Muscle of leg (tissue), 16 donors: ENCODE results near the gene CES3. TPM values are rescaled to one million over a fixed set of nuclear protein-coding genes. Genes with fewer than 3 reads are reported as not detected.

Source experiments
- DNase-seq: peaks from one replicate; pipeline ENCODE4 v3.0.0; 2013
- H3K27ac ChIP-seq: one replicate; pipeline ENCODE4 v1.5.1; 2013; ENCODE audit warnings: mild to moderate bottlenecking, low read length, control low read depth
- H3K27me3 ChIP-seq: one replicate; pipeline ENCODE4 v1.6.1; 2013; ENCODE audit warnings: low read length; ENCODE audit not compliant: control insufficient read depth, insufficient read depth
- H3K36me3 ChIP-seq: one replicate; pipeline ENCODE4 v1.6.1; 2013; ENCODE audit warnings: low read length; ENCODE audit not compliant: control insufficient read depth, insufficient read depth
- H3K4me1 ChIP-seq: one replicate; pipeline ENCODE4 v1.6.1; 2013; ENCODE audit warnings: low read length; ENCODE audit not compliant: control insufficient read depth, insufficient read depth
- H3K4me3 ChIP-seq: one replicate; pipeline ENCODE4 v1.5.1; 2013; ENCODE audit warnings: low read length, control low read depth
- H3K9me3 ChIP-seq: replicated peaks from 2 replicates; pipeline ENCODE4 v1.6.1; 2013; ENCODE audit warnings: low read depth, low read length; ENCODE audit not compliant: control insufficient read depth
- WGBS: methylation state at CpG from one replicate; pipeline ENCODE4 v1.1.5; 2013; ENCODE audit warnings: missing lambda C conversion rate; ENCODE audit not compliant: insufficient coverage; 5-methylcytosine and 5-hydroxymethylcytosine counted together
- long read RNA-seq, 11 donors: transcript quantifications; one replicate each; lab custom pipeline, GENCODE V29; 2026
- polyA plus RNA-seq, 8 donors: library from polyadenylated mRNA; unstranded; fragments of 120-200 nt; gene quantifications; one replicate each; pipeline versions ENCODE4 v1.2.1 to v1.2.3, GENCODE V29; 2013; ENCODE audit warnings: inconsistent platforms in 1 of 8, low replicate concordance in 1 of 8; ENCODE audit not compliant: insufficient read length in 8 of 8, insufficient read depth in 1 of 8
- total RNA-seq: library from RNA; stranded (reverse); fragments of 120-200 nt; gene quantifications from one replicate; pipeline ENCODE4 v1.2.4, GENCODE V29; 2013

Gene CES3, protein sequence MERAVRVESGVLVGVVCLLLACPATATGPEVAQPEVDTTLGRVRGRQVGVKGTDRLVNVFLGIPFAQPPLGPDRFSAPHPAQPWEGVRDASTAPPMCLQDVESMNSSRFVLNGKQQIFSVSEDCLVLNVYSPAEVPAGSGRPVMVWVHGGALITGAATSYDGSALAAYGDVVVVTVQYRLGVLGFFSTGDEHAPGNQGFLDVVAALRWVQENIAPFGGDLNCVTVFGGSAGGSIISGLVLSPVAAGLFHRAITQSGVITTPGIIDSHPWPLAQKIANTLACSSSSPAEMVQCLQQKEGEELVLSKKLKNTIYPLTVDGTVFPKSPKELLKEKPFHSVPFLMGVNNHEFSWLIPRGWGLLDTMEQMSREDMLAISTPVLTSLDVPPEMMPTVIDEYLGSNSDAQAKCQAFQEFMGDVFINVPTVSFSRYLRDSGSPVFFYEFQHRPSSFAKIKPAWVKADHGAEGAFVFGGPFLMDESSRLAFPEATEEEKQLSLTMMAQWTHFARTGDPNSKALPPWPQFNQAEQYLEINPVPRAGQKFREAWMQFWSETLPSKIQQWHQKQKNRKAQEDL
- total RNA-seq (0.22 TPM), polyA plus RNA-seq (1 to 10 TPM in 1 of 8 donors, under 1 TPM in 7; 0.05 to 1.3 (median 0.34) TPM)
- long read RNA-seq, donor 1: 0 reads
- long read RNA-seq, donor 2: 0 reads
- long read RNA-seq, donor 3: 0 reads
- long read RNA-seq, donor 4: 0 reads
- long read RNA-seq, donor 5: 0 reads
- long read RNA-seq, donor 6: 0 reads
- long read RNA-seq, donor 7: 0 reads
- long read RNA-seq, donor 8: 0 reads
- long read RNA-seq, donor 9: 0 reads
- long read RNA-seq, donor 10: 0 reads
- long read RNA-seq, donor 11: 0 reads

DNA sequence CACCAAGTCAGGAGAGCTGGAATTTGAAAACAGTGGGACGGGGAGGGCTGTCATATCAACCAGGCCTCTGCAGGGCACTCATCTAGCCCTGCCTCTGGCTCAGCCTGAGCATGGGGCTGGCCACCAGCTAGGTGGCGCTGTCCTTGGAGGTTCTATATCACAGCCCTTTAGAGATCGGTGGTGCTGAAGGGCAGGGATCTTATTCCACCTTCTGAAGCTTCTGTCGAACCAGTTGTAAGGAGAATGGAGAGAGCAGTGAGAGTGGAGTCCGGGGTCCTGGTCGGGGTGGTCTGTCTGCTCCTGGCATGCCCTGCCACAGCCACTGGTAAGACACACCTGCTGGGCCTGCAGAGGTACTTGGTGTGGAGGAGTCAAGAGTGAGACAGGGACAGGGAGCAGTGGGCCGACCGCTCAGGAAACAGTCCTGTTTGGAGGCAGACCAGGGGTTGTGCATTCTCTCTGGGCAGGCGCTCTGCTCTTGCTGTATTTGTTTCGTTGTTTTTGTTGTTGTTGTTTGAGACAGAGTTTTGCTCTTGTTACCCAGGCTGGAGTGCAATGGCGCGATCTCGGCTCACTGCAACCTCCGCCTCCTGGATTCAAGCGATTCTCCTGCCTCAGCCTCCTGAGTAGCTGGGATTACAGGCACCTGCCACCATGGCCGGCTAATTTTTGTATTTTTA lies at the start of gene CES3:
Gene CES3, plus strand, starts transcription at position 202 of the 680 bp plus-strand sequence. Its CDS starts 42 bp downstream, at position 244.
- peaks cover 15% of the 10 kb centered on the region for H3K27me3 ChIP-seq
- no peak within 1 kb of the TSS for H3K4me3 ChIP-seq
- no peaks in the 10 kb centered on the region for H3K9me3 ChIP-seq
- no peak within 1 kb of the TSS for H3K27ac ChIP-seq
- WGBS: 44% methylated on average over 13 of the region's 16 CpGs
- DNase-seq: no peak
- no peaks in the 10 kb centered on the region for H3K36me3 ChIP-seq
- peaks cover 7% of the 10 kb centered on the region for H3K4me1 ChIP-seq

DNA sequence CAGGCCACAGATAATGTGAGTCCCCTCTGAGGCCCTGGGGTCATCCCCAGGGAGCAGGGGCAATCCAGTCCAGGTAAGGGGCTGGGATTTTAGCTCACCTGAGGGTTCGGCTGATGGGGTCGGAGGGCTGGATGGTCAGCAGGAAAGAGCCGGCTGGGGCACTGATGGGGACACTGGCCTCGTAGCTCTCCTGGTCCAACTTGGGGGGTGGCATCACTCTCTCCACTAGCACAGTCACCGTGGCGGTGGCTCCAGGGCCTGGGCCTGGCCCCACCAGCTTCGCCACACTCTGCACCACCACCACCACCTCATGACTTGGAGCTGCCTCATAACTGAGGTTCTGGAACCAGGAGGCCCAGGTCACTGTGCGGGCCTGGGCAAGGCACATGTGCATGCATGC lies 49.3 kb upstream of the CES3 start:
- no peak overlapping the region for H3K27ac ChIP-seq
- H3K27me3 ChIP-seq: peaks cover 13% of the 10 kb centered on the region
- H3K4me3 ChIP-seq: no peak overlapping the region
- H3K4me1 ChIP-seq: peaks cover 9% of the 10 kb centered on the region
- no peaks in the 10 kb centered on the region for H3K9me3 ChIP-seq
- WGBS: 93% methylated on average over 7 of the region's 8 CpGs
- DNase-seq: no peak
- H3K36me3 ChIP-seq: no peaks in the 10 kb centered on the region

DNA sequence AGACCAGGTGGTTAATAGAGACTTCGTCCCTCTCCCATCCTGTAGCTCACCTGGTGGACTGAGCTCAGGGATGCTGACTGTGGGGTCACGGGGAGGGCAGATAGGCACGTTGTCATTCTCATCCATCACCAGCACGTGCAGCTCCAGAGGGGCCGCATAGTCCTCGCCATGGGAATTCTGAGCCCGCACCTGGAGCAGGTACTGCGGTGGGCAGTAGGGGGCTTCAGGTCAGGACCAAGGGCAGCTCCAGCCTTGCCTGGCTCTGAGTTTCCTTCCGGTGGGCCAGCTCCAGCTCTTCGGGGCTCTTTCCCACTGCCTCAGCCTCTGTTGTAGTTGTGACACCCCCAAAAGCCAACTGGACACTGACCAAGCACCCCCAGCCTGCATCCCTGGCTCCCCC lies 48.0 kb upstream of the CES3 start:
- DNase-seq: no peak
- Histone ChIP-seq H3K27me3 (peaks cover 15% of the 10 kb centered on the region), H3K36me3 (no peaks in the 10 kb centered on the region), H3K4me3 (no peak overlapping the region), H3K4me1 (peaks cover 7% of the 10 kb centered on the region), H3K27ac (no peak overlapping the region), H3K9me3 (no peaks in the 10 kb centered on the region)
- WGBS: 28% methylated on average over 7 of the region's 10 CpGs

DNA sequence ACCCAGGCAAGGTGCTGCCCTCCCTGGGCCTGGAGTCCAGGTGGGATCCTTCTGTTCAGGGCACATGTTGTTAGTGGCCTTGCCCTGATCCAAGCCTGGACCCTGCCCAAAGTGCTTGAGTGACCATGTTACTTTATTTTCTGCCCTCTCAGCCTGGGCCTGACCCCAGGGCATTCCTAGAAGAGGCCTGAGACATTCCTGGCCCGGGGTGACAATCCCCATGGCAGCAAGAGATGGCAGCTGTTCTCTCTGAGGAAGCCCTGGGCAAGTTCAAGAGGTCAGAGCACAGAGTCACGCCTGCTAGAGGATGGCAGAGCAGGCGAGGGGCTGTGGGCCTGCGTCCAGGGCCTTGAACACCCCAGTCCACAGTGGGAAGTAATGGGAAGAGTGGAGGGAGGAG lies 47.4 kb upstream of the CES3 start:
- DNase-seq: no peak
- H3K4me1 ChIP-seq: peaks cover 9% of the 10 kb centered on the region
- H3K4me3 ChIP-seq: no peak overlapping the region
- H3K27ac ChIP-seq: no peak overlapping the region
- WGBS: 74% methylated on average over 4 of the region's 4 CpGs
- H3K36me3 ChIP-seq: no peaks in the 10 kb centered on the region
- peaks cover 15% of the 10 kb centered on the region for H3K27me3 ChIP-seq
- H3K9me3 ChIP-seq: no peaks in the 10 kb centered on the region

DNA sequence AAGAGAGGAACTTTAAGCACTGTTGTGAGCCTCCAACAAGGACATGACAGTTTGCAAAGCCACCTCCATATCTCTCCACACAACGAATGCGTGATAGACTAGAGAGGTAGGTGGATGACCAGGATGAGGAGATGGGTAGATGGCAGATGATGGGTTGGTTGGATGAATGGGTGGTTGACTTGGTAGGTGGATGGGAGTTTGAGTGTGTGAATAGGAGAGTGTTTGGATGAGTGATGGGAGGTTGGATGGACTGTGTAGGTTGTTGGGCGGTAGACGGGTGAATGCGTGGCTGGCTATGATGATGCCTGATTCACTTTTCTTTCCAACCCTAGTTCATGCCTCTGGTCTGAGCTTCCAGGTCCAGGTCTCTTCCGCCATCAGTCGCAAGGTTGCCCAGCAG lies 46.5 kb upstream of the CES3 start:
- WGBS: 94% methylated on average over 6 of the region's 7 CpGs
- H3K27me3 ChIP-seq: peaks cover 16% of the 10 kb centered on the region
- no peaks in the 10 kb centered on the region for H3K36me3 ChIP-seq
- DNase-seq: no peak
- H3K4me1 ChIP-seq: peaks cover 17% of the 10 kb centered on the region
- no peak overlapping the region for H3K4me3 ChIP-seq
- no peaks in the 10 kb centered on the region for H3K9me3 ChIP-seq
- no peak overlapping the region for H3K27ac ChIP-seq

DNA sequence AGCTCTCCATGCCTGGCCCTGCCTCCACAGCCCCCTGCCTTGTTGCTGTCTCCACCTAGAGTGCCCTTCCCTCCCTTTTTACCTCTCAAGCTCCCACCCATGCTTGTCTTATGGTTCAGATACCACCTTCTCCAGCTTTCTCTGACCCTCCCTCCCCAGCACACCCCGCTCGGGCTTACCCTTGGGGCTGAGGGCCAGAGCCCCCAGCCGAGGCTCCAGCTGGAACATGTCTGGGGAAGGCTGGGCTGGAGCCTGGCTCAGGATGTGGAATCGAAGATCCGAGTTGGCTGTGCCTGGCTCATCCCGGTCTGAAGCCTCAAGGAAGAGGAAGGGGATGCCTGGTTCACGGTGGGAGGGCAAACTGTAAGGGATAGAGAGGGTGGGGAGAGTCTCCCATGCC lies 46.0 kb upstream of the CES3 start:
- no peak for DNase-seq
- no peak overlapping the region for H3K27ac ChIP-seq
- no peaks in the 10 kb centered on the region for H3K36me3 ChIP-seq
- H3K9me3 ChIP-seq: no peaks in the 10 kb centered on the region
- H3K4me3 ChIP-seq: no peak overlapping the region
- 82% methylated on average over 2 of the region's 7 CpGs for WGBS
- H3K4me1 ChIP-seq: peaks cover 22% of the 10 kb centered on the region
- peaks cover 17% of the 10 kb centered on the region for H3K27me3 ChIP-seq

DNA sequence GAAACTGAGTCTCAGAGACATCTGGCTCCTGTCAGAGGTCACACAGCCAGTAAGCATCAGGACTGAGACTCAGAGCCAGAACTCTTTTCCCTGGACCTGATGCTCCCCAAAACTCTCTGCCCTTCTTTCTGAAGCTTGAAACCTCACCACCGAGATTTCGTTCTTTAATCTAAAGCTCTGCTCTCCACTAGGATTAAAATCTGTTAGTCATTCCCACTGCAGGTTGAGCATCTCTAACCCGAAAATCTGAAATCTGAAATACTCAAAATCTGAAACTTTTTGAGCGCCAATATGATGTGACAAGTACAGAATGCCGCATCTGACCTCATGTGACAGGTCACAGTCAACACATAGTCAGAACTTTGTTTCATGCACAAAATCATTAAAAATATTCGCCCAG lies 44.5 kb upstream of the CES3 start:
- Histone ChIP-seq H3K4me1 (peaks cover 30% of the 10 kb centered on the region), H3K9me3 (no peaks in the 10 kb centered on the region), H3K27ac (no peak overlapping the region), H3K27me3 (peaks cover 27% of the 10 kb centered on the region), H3K4me3 (no peak overlapping the region), H3K36me3 (no peaks in the 10 kb centered on the region)
- WGBS: 88% methylated on average over 6 of the region's 6 CpGs
- DNase-seq: no peak

DNA sequence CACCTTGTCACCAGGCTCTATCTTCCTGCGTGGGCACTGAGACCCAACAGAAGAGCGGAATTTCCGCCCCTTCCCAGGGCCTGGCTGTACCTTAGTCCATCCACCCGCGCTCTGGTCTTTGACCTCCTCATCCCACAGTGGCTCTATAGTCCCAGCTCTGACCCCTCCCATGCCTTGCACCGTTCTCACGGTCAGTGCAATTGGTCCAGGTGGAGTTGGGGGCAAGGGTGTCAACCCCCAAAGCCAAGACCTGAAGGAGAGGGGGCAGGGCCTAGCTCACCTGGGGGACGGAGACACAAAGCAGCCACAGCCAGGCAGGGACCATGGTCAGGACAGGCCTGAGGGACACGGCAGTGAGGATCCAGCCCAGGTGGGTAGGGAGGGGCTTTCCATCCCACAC lies 43.3 kb upstream of the CES3 start:
- Histone ChIP-seq H3K27me3 (peaks cover 36% of the 10 kb centered on the region), H3K27ac (no peak overlapping the region), H3K36me3 (peaks cover 7% of the 10 kb centered on the region), H3K4me1 (peaks cover 37% of the 10 kb centered on the region), H3K4me3 (no peak overlapping the region), H3K9me3 (no peaks in the 10 kb centered on the region)
- DNase-seq: no peak
- 62% methylated on average over 7 of the region's 9 CpGs for WGBS

DNA sequence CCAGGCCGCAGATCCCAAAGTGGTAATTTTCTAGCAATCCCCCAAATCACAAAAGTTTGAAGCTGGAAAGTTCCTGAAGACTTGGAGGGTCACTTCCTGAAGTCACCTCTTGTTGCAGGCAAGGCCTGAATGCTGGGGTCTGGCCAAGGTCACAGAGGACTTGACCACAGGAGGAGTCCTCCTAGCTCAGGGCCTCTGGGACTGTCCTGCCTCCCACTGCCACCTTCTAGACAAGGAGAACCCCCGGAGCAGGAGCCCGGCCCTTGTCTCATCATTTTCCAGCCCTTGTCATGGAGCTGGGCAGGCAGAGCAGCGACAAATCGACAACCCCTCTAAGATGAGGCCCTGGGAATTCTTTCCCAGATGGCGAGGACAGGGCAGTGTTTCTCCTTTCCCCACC lies 42.7 kb upstream of the CES3 start:
- Histone ChIP-seq H3K36me3 (peaks cover 7% of the 10 kb centered on the region), H3K4me1 (peaks cover 41% of the 10 kb centered on the region), H3K27ac (no peak overlapping the region), H3K4me3 (no peak overlapping the region), H3K9me3 (no peaks in the 10 kb centered on the region), H3K27me3 (peaks cover 41% of the 10 kb centered on the region)
- no peak for DNase-seq
- 84% methylated on average over 4 of the region's 6 CpGs for WGBS
